ENCODE results near the gene ADNP2. TPM values are rescaled to one million over a fixed set of nuclear protein-coding genes. Genes with fewer than 3 reads are reported as not detected.

ADNP2 gene
- total RNA-seq, 2 donors from 2014 or later, result 17.5 to 36.0 TPM

DNA sequence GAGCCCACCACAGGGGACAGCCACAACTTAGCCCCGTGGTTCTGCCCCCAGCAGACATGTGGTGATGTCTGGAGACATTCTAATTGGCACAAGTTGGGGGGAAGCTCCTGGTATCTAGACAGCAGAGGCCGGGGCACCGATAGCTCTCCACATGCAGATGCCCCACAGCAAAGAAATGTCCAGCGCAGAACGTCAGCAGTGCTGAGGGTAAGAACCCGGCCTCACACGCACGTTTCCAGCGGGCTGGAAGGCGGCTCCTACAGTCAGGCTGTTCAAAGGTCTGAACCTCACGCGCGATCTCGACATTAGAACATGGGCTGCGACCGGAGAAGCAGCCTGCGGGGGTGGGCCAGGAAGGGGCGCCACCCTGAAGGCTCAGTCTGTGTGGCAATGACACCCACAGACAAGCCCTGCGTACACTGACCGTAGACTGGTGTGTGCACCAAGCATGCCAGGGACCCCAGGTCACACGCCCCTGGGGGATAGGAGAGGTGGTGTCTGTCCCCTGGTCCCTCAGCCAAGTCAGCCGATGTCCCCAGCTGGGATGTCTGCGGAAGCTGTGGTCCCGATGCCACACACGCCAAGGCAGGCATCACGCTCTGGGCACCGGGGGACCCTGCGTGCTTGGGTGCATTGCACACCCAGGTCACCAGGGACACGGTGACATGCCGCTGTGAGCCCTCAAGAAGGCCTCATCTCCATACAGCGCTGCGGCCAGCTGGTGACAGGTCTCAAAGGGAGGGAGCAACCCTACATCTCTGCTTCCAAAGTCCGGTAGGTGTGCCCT is 71.9 kb downstream of the ADNP2 start:
- no peak for DNase-seq (ENCODE audit: low spot score)
- WGBS, result 92% methylated on average over 32 of the region's 33 CpGs
- Histone ChIP-seq H3K9me3 (no peaks in the 10 kb centered on the region), H3K36me3 (no peaks in the 10 kb centered on the region), H3K4me3 (no peak overlapping the region), H3K4me1 (replicated peaks) (peaks cover 10% of the 10 kb centered on the region), H3K27ac (no peak overlapping the region), H3K27me3 (replicated peaks; ENCODE audit: insufficient read depth) (no peaks in the 10 kb centered on the region)
- TF ChIP-seq, protein P1, sequence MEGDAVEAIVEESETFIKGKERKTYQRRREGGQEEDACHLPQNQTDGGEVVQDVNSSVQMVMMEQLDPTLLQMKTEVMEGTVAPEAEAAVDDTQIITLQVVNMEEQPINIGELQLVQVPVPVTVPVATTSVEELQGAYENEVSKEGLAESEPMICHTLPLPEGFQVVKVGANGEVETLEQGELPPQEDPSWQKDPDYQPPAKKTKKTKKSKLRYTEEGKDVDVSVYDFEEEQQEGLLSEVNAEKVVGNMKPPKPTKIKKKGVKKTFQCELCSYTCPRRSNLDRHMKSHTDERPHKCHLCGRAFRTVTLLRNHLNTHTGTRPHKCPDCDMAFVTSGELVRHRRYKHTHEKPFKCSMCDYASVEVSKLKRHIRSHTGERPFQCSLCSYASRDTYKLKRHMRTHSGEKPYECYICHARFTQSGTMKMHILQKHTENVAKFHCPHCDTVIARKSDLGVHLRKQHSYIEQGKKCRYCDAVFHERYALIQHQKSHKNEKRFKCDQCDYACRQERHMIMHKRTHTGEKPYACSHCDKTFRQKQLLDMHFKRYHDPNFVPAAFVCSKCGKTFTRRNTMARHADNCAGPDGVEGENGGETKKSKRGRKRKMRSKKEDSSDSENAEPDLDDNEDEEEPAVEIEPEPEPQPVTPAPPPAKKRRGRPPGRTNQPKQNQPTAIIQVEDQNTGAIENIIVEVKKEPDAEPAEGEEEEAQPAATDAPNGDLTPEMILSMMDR (IDR thresholded peaks at IDR 0.05), result no peak
- no peak for TF ChIP-seq POLR2A (IDR thresholded peaks at IDR 0.05)
- no peak for TF ChIP-seq POLR2AphosphoS5 (IDR thresholded peaks at IDR 0.05)
- intact Hi-C loops (cut with DNase I), result no loop called here

DNA sequence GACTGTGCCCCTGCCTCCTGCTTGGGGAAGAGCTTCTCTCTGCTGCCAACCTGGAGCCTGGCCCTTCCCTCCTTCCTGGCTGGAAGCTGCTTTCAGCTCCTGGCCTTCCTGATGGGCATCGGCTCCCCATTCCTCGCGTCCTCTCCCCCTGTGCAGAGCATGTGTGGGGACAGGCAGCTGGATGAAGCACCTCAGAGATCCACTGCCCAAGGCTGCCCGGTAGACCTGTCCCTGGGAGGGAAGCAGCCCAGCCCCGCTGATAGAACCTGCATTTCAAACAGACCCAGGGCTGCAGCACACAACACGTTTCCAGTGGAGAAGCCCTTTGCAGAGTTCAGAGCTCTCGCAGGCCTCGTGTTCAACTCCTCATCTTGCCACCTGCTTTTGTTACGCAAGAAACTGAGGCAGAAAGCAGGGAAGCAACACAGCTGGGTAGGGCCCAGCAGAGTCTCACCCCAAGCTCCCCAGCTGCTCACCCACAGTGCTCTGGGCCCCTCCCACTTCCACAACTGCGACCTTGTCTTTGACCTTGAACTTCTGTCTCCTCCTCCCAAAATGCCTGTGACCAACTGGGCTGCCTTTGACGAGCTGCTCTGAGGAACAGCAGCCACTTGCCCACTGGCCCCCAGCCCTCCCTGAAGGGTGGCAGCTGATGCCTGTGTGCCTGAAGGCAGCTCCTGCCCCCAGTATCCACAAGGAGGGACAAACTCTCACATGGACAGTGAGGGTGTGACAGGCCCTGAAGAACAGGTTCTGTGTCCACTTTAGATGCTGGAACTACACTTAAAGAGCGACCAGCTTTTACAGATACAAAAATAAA is 72.8 kb downstream of the ADNP2 start:
- H3K36me3 ChIP-seq, result no peaks in the 10 kb centered on the region
- peak; percentile 68 for DNase-seq (ENCODE audit: low spot score)
- intact Hi-C loops (cut with DNase I), result no loop called here
- H3K9me3 ChIP-seq, result no peaks in the 10 kb centered on the region
- no peak overlapping the region for H3K4me3 ChIP-seq
- H3K27ac ChIP-seq, result peak overlapping the region; percentile 45 to 51
- WGBS, result 71% methylated on average over 12 of the region's 12 CpGs
- TF ChIP-seq POLR2A (IDR thresholded peaks at IDR 0.05), result no peak
- peak; percentile 85 for TF ChIP-seq POLR2AphosphoS5 (IDR thresholded peaks at IDR 0.05)
- TF ChIP-seq, protein P1 (IDR thresholded peaks at IDR 0.05), result no peak
- peaks cover 4% of the 10 kb centered on the region for H3K4me1 ChIP-seq (replicated peaks)
- no peaks in the 10 kb centered on the region for H3K27me3 ChIP-seq (replicated peaks; ENCODE audit: insufficient read depth)

DNA sequence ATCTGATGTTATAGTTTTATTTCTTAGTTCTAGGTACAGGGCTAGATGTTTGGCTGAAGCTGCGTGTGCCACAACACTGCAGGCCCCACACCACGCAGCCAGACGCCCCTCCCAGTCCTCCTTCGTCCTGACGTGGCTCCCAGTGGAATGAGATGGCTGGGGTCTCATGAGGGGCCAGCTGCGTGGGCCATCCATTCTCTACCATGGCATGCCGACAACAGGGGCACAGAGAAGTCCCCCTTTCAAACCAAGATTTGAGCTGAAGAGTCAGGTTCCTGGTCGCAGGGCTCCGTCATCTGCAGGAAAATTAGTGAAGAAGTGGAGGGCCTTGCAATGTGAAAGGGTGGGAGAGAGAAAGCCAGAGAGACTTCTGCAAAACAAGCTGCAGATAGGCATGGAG is 73.8 kb downstream of the ADNP2 start:
- WGBS, result 82% methylated on average over 9 of the region's 9 CpGs
- Histone ChIP-seq H3K27ac (no peak overlapping the region), H3K27me3 (replicated peaks; ENCODE audit: insufficient read depth) (no peaks in the 10 kb centered on the region), H3K36me3 (no peaks in the 10 kb centered on the region), H3K9me3 (no peaks in the 10 kb centered on the region), H3K4me1 (replicated peaks) (peaks cover 4% of the 10 kb centered on the region), H3K4me3 (no peak overlapping the region)
- TF ChIP-seq, protein P1 (IDR thresholded peaks at IDR 0.05), result no peak
- TF ChIP-seq POLR2A (IDR thresholded peaks at IDR 0.05), result no peak
- intact Hi-C loops (cut with DNase I), result no loop called here
- DNase-seq (ENCODE audit: low spot score), result no peak

DNA sequence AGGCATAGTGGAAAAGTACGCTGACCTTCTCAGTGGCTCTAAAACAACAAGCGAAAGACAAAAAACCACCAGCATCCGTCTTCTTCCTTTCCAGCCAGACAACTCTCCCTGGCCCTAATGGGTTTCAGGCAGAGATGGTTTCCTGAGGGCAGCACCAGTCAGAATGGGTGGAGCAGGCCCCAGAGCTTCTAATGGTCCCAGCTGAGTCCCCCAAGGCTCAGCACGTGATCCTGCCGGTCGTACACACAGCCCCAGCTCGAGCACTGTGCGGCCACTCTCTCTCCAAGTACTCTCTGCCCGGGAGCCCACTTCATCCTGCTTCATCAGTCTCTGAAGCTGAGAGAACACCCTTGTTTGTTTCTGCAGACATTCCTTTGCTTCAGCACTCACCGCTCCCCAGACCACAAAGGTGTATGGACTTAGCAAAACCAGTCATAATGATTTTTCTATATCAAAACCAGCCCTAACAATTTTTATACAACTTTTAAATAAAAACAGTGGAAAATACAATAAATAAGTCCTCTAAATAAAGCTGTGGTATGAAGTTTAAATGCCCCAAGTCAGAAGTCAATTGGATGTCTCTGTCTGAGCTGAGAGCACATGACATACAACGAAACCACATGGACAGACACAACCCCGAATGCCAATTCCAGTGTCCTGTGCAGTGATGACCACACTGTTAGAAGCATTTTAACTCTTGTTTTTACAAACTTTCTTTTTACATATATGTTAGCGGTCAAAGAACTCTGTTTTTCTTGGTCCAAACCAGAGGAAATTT is 74.4 kb downstream of the ADNP2 start:
- DNase-seq (ENCODE audit: low spot score), result no peak
- Histone ChIP-seq H3K27ac (no peak overlapping the region), H3K9me3 (no peaks in the 10 kb centered on the region), H3K36me3 (no peaks in the 10 kb centered on the region), H3K4me3 (no peak overlapping the region), H3K4me1 (replicated peaks) (peaks cover 4% of the 10 kb centered on the region), H3K27me3 (replicated peaks; ENCODE audit: insufficient read depth) (no peaks in the 10 kb centered on the region)
- intact Hi-C loops (cut with DNase I), result no loop called here
- no peak for TF ChIP-seq POLR2AphosphoS5 (IDR thresholded peaks at IDR 0.05)
- TF ChIP-seq POLR2A (IDR thresholded peaks at IDR 0.05), result no peak
- TF ChIP-seq, protein P1 (IDR thresholded peaks at IDR 0.05), result no peak
- 80% methylated on average over 13 of the region's 13 CpGs for WGBS
